CD4-positive, alpha-beta T cell (primary cell): Measurements from ENCODE around the gene ANKRD33B. TPM values are rescaled to one million over a fixed set of nuclear protein-coding genes. Genes with fewer than 3 reads are reported as not detected.

ENCODE experiments used
- ATAC-seq: fragments of 200-7000 bp; cut with Tn5 transposase; one replicate; pipeline ENCODE4 v1.10.0; 2022; ENCODE audit warnings: mild to moderate bottlenecking; ENCODE audit not compliant: poor library complexity
- CTCF ChIA-PET: fragments of 350-600 bp; sonication (Branson Sonifier 250); formaldehyde crosslinking; loops from one replicate; lab custom pipeline; 2021; ENCODE audit warnings: antibody characterized with exemption, inconsistent platforms; lab: Charles Lee
- POLR2A ChIA-PET: fragments of 350-600 bp; sonication (Branson Sonifier 250); formaldehyde crosslinking; loops from one replicate; lab custom pipeline; 2021; ENCODE audit warnings: antibody characterized with exemption, inconsistent platforms; lab: Charles Lee
- DNase-seq, 14 experiments: peaks; one replicate each; pipeline ENCODE4 v3.0.0-alpha.2; 2013 to 2020; ENCODE audit warnings: mixed read lengths in 2 of 14
- H3K27ac ChIP-seq, 2 donors: one replicate each; pipeline versions ENCODE4 v1.5.1 to v1.7.0; 2013; ENCODE audit warnings: low read length in 2 of 2, low read depth in 1 of 2, mild to moderate bottlenecking in 1 of 2
- H3K27me3 ChIP-seq, 2 experiments: 1 replicate in 1 of 2; 2 replicates in 1 of 2; pipeline versions ENCODE4 v1.6.1 to v1.7.0; 2013; ENCODE audit warnings: low read length in 2 of 2, control low read depth in 1 of 2, mild to moderate bottlenecking in 1 of 2, moderate library complexity in 1 of 2; ENCODE audit not compliant: insufficient read depth in 2 of 2, control insufficient read depth in 1 of 2
- H3K36me3 ChIP-seq: one replicate; pipeline ENCODE4 v1.6.1; 2013; ENCODE audit warnings: low read length, control low read depth; ENCODE audit not compliant: insufficient read depth
- H3K4me1 ChIP-seq: one replicate; pipeline ENCODE4 v1.6.1; 2013; ENCODE audit warnings: low read length, control low read depth; ENCODE audit not compliant: insufficient read depth
- H3K4me3 ChIP-seq: one replicate; pipeline ENCODE4 v1.5.1; 2013; ENCODE audit warnings: mild to moderate bottlenecking, low read length, moderate library complexity
- H3K9me3 ChIP-seq, 2 experiments: 1 replicate in 1 of 2; 2 replicates in 1 of 2; pipeline versions ENCODE4 v1.6.1 to v1.7.0; 2013; ENCODE audit warnings: low read length in 2 of 2, mild to moderate bottlenecking in 2 of 2, control low read depth in 1 of 2, moderate library complexity in 1 of 2; ENCODE audit not compliant: control insufficient read depth in 1 of 2, insufficient read depth in 1 of 2
- H3K27ac Mint-ChIP-seq: one replicate; pipeline ENCODE4 v1.8.0; 2020; ENCODE audit warnings: mixed read lengths
- H3K27me3 Mint-ChIP-seq: one replicate; pipeline ENCODE4 v1.8.0; 2021; ENCODE audit warnings: mixed read lengths
- H3K36me3 Mint-ChIP-seq: one replicate; pipeline ENCODE4 v1.8.0; 2021; ENCODE audit warnings: low read depth, mixed read lengths
- H3K4me1 Mint-ChIP-seq: one replicate; pipeline ENCODE4 v1.8.0; 2021; ENCODE audit warnings: low read depth, mixed read lengths
- H3K4me3 Mint-ChIP-seq: one replicate; pipeline ENCODE4 v1.8.0; 2020; ENCODE audit warnings: mild to moderate bottlenecking, mixed read lengths
- H3K9me3 Mint-ChIP-seq: one replicate; pipeline ENCODE4 v1.8.0; 2020; ENCODE audit warnings: mixed read lengths
- intact Hi-C, 2 experiments: fragments of 100-400 bp; cut with DNase I in 1 of 2; cut with micrococcal nuclease in 1 of 2; formaldehyde crosslinking; loops; one replicate each; pipeline versions ENCODE4 v1.15.1 to v1.9.0; 2023 to 2025; cut with DNase I, micrococcal nuclease
- total RNA-seq, 174 experiments: library from RNA in 2 of 174; stranded (reverse) in 2 of 174; gene quantifications; one replicate each; pipeline ENCODE4 v1.2.3 and lab custom pipeline; 2021 to 2026
- TF ChIP-seq, protein P1 (sequence below): fragments of 200-600 bp; IDR thresholded peaks from one replicate; pipeline ENCODE4 v1.8.0; 2022; ENCODE audit warnings: antibody characterized with exemption, mild to moderate bottlenecking

The ANKRD33B gene
- total RNA-seq, 2 experiments from 2014 or later, result 0.99 to 1.3 TPM

DNA sequence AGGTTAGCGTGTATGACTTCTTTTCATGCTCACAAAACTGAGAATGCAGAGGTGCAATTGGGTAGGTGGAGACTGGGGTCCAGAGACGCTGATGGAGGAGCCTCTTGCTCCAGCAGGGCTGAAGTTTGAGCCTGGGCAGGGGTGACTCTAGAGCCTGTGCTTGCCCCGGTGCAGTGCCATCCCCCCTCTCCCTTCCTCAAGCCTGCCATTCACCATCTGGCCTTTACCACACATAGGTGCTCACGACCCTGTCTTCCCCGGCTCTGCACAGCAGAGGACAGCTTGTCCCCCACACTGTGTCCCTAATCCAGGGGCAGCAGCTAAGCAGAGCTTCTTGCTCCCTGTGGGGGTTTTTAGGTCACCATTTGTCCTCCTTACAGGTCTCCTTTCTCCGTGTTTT, 110.7 kb downstream of the ANKRD33B start:
- Histone ChIP-seq H3K9me3 (peaks cover 0 to 26% of the 10 kb centered on the region in 2 experiments), H3K27me3 (no peaks in the 10 kb centered on the region), H3K4me3 (no peak overlapping the region), H3K4me1 (no peaks in the 10 kb centered on the region), H3K36me3 (peaks cover 20% of the 10 kb centered on the region), H3K27ac (no peak overlapping the region)
- ChIA-PET CTCF (no interaction called here), POLR2A (no interaction called here)
- no peak for ATAC-seq
- TF ChIP-seq, protein P1, sequence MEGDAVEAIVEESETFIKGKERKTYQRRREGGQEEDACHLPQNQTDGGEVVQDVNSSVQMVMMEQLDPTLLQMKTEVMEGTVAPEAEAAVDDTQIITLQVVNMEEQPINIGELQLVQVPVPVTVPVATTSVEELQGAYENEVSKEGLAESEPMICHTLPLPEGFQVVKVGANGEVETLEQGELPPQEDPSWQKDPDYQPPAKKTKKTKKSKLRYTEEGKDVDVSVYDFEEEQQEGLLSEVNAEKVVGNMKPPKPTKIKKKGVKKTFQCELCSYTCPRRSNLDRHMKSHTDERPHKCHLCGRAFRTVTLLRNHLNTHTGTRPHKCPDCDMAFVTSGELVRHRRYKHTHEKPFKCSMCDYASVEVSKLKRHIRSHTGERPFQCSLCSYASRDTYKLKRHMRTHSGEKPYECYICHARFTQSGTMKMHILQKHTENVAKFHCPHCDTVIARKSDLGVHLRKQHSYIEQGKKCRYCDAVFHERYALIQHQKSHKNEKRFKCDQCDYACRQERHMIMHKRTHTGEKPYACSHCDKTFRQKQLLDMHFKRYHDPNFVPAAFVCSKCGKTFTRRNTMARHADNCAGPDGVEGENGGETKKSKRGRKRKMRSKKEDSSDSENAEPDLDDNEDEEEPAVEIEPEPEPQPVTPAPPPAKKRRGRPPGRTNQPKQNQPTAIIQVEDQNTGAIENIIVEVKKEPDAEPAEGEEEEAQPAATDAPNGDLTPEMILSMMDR, result no peak
- Mint-ChIP-seq H3K27me3 (no peaks in the 10 kb centered on the region), H3K4me1 (no peaks in the 10 kb centered on the region), H3K9me3 (peaks cover 4% of the 10 kb centered on the region), H3K27ac (no peak overlapping the region), H3K36me3 (peaks cover 20% of the 10 kb centered on the region), H3K4me3 (no peak overlapping the region)
- DNase-seq, result no peak
- intact Hi-C loops, result no loop called here

DNA sequence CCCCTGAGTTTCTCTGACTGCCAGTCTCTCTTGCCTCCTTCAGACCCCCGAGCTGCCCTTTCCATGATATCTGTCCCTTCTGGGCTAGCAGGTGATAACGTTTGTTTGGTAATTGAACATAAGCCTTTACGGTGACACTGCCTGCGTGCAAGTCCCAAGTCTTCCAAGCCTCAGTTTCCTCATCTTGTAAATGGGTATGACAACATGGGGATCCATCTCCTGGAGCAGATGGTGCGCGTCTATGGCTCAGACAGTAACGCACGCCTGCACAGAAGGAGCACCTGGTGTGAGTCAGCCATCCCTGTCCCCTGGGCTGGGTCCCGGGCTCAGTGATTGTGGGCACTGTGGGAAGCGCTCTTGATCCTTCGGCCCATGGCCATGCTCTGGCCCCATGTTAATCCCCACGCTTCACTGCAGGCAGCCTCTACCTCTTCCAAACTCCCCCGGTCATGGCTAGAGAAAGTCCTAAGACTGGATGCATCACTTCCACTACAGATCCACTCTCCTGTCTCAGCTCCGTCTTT, 111.4 kb downstream of the ANKRD33B start:
- ATAC-seq (no peak), DNase-seq (no peak)
- CTCF ChIA-PET, result no interaction called here
- H3K4me1 Mint-ChIP-seq, result no peaks in the 10 kb centered on the region
- peaks cover 4% of the 10 kb centered on the region for H3K9me3 Mint-ChIP-seq
- no peaks in the 10 kb centered on the region for H3K27me3 Mint-ChIP-seq
- intact Hi-C loops, result no loop called here
- no peak overlapping the region for H3K27ac ChIP-seq
- no peak overlapping the region for H3K27ac Mint-ChIP-seq
- H3K4me3 ChIP-seq, result no peak overlapping the region
- H3K36me3 Mint-ChIP-seq, result peaks cover 26% of the 10 kb centered on the region
- TF ChIP-seq, protein P1, result no peak
- no peaks in the 10 kb centered on the region for H3K27me3 ChIP-seq
- H3K4me3 Mint-ChIP-seq, result no peak overlapping the region
- no peaks in the 10 kb centered on the region for H3K4me1 ChIP-seq
- POLR2A ChIA-PET, result no interaction called here
- H3K9me3 ChIP-seq, result peaks cover 0 to 29% of the 10 kb centered on the region in 2 experiments
- H3K36me3 ChIP-seq, result peaks cover 26% of the 10 kb centered on the region

DNA sequence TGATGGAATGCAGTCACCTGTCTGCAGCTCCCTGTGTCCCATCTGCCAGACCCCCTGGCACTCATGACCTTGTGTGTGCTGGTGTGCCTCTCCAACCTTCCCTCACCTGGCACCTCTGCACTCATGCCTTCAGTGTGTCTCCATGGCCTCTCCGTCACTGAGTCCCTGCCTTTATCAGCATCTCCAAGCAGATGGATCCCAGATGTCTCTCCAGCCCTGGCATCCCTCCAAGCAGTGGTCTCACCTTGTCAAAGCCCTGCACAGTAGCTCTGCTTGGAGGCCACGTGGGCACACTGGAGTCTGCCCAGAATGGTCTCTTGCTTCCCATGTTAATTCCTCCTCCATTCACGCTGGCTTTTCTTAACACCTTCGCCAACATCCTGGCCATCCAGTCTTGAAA, 112.4 kb downstream of the ANKRD33B start:
- Histone ChIP-seq H3K4me3 (no peak overlapping the region), H3K36me3 (peaks cover 36% of the 10 kb centered on the region), H3K27me3 (no peaks in the 10 kb centered on the region), H3K9me3 (peaks cover 0 to 29% of the 10 kb centered on the region in 2 experiments), H3K4me1 (no peaks in the 10 kb centered on the region), H3K27ac (no peak overlapping the region)
- ChIA-PET CTCF (no interaction called here), POLR2A (no interaction called here)
- DNase-seq (no peak), ATAC-seq (no peak)
- Mint-ChIP-seq H3K27me3 (no peaks in the 10 kb centered on the region), H3K27ac (no peak overlapping the region), H3K4me1 (no peaks in the 10 kb centered on the region), H3K4me3 (no peak overlapping the region), H3K36me3 (peaks cover 36% of the 10 kb centered on the region), H3K9me3 (peaks cover 4% of the 10 kb centered on the region)
- intact Hi-C loops, result no loop called here
- TF ChIP-seq, protein P1, result no peak
